HG03095 (cell line): Measurements from ENCODE around the gene SHPK.
"Not testable (repeated sequence)": the region's sequence is repeated elsewhere in the genome, so short reads cannot be mapped to it uniquely, and the experiment has no call there.

Experiments used
- ATAC-seq: cut with Tn5 transposase; IDR thresholded peaks from one replicate; pipeline ENCODE4 v1.9.1; 2021; ENCODE audit warnings: moderate library complexity; ENCODE audit not compliant: unreplicated experiment

Gene SHPK

DNA sequence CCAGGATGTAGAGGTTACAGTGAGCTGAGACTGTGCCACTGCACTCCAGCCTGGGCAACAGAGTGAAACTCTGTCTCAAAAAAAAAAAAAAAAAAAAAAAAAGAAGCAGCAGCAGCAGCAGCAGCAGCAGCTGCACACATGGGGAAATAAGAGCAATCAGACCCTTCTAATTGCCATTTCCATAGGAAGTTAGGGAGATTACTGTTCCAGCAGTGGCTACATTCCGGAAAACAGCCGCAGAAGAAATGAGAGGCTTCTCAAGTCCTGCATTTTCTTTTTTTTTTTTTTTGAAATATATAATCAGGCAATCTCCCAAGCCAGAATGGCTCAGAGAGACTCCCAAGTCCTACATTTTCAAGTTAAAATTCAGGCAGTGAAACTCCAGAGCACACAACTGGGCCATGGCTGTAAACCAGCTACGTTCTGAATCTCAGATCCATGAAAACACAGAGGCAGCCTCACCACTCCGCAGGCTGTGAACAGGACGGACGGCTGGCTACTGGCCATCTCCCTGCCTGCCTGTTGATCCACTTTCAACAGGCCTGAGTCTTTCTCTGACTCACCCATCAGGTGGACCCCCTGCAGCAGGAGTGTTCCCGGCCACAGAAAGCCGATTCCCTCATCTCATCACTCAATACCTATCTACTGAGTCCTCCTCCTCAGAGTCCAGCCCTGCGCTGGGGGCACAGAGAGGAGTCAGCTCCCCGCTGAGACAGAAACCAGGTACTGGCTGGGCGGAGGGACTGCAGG is 41.8 kb downstream of the SHPK start:
- ATAC-seq, result no peak

GRCh38 chr17:3593384-3593783 is 42.7 kb downstream of the SHPK start:
- no peak for ATAC-seq

- ATAC-seq, result no peak
These were observed 43.7 kb downstream of the SHPK start for GRCh38 chr17:3592216-3592860.

DNA sequence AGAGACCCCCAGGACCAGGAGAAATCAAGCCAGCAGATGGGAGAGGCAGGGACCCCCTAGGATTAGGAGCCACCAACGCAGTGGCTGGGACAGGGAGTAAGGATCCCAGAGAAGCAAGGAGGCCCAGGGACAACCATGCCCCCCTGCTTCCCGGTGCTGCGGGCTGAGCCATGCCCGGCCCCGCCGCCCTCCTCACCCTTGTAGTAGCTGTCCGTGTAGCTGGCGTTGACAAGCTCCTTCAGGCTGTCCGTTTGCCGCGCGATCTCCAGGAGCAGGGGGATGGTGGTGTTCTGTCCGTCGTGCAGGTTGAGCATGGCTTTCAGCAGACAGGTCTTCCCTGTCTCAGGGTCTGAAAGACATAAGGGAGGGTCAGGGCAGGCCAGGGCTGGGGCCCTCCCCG is 45.3 kb downstream of the SHPK start:
- no peak for ATAC-seq

GRCh38 chr17:3590231-3590630 is 45.8 kb downstream of the SHPK start:
- no peak for ATAC-seq

GRCh38 chr17:3589784-3590183 is 46.3 kb downstream of the SHPK start:
- no peak for ATAC-seq

DNA sequence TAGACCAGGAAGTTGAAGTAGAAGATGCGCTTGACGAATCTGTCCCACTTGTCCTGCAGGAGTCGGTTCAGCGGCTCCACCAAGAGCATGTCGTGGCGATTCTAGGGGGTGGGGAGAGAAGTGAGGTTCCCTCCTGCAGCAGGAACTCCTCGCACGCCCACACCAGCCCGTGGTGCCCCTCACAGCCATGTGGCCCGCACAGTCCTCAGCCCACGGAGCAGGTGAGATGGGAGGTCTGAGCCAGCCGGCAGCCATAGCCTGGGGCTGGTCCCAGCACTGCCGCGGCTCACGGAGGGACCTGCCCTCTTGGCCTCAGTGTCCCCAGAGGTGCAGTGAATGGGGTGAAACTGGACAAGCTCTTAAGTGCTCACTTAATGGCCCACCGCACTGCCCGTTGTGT is 50.2 kb downstream of the SHPK start:
- no peak for ATAC-seq

DNA sequence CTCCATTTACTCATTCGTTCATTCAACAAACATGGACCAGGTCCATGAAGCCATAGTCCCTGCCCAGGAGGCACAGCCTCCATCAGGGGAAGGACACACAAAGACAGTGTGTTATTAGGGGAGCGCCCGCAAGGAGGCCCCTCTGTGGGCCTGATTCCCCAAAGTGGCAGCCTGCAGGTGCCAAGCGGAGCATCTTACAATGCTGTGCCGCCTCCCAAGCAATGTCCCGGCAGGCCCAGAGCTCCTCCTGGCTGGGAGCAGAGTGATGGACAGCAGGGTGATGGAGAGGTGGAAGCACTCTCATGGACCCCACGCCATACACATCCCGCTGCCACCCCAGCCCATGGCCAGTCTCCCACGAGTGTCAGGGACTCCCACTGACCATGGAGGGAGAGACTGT is 52.6 kb downstream of the SHPK start:
- no peak for ATAC-seq

GRCh38 chr17:3582915-3583314 is 53.1 kb downstream of the SHPK start:
- no peak for ATAC-seq

- not testable (repeated sequence) for ATAC-seq
These were observed 57.4 kb downstream of the SHPK start for GRCh38 chr17:3578667-3579066.

DNA sequence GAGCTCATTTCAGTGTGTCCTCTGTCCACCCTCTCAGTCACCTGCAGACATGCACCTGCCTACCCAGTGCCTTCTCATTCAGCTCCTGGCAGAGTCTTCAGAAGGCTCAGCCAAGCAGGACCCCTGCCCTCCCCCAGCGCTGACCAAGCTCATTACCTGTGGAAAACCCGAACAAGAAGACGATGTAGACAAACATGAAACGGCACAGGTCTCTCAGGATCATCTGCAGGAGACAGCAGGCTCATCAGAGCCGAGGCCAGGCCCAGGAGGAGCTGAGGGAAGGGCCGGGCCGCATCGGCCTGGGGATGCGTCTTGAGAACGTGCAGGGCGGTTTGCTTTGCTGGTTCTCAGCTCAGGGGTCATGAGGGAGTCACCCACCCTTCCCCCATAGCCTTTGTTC is 59.1 kb downstream of the SHPK start:
- ATAC-seq, result no peak

GRCh38 chr17:3575511-3575910 is 60.5 kb downstream of the SHPK start:
- ATAC-seq, result no peak

- ATAC-seq, result no peak
These were observed 61.8 kb downstream of the SHPK start for GRCh38 chr17:3574231-3574630.

GRCh38 chr17:3573246-3574100 is 62.6 kb downstream of the SHPK start:
- ATAC-seq, result no peak

- ATAC-seq, result no peak
These were observed 63.8 kb downstream of the SHPK start for GRCh38 chr17:3572231-3572630.

DNA sequence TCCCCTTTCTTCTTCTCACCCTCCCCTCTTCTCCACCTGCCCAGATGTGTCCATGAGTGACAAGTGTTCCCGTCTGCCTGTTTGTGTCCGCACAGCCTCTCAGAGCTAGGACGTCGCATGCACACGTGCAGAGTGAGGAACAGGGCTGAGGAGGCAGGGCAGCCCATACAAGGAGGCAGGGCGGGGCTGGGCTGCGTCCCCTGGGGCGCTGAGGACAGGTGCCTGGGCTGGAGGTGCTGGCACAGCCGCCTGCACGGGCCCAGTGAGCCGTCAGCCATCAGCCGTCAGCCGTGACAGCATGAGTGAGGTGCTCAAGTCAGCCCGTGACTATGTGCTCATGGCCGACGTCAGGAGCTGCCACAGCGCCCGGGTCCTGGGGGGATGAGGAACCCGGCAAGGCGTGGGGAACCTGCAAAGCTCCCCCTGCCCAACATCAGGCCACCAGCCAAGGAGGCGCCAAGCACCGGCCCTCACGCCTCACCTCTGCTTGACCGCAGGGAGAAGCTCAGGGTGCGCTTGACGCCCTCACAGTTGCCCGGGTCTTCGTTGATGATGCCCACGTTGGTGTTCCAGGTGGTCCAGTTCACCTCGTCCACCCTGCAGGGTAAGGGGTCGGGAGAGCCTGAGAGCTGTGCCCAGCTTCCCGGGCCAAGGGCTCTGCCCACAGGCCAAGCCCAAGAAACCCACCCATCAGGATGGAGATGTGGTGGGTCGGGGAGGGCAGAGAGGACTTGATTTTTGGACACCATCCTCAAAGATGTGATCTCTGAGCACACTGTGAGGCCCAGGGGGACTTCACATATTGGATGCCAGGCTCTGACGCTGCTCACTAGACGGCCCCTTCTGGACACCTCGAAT is 64.8 kb downstream of the SHPK start:
- no peak for ATAC-seq

DNA sequence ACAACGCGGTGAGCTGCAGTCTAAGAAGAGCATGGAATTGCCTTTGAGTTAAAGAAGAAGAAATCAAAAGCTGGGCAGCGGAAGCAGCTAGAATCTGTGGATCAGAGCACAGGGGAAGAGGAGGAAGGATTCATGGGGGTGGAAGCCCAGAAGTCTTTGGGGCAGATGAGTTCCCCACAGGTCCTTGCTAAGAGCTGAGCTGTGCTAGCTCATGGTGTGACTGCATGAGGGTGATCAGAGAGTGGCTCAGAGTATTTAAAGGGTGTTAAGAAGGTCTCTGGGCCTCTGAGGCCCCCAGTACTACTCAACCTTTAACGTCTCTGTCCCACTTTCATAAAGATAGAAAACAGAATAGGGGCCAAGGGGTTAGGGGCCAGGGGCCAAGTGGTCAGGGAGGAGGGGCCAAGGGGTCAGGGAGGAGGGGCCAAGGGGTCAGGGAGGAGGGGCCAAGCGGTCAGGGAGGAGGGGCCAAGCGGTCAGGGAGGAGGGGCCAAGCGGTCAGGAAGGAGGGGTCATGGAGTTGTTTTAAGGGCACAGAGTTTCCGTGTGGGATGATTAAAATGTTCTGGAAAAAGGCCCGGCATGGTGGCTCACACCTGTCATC is 66.4 kb downstream of the SHPK start:
- ATAC-seq, result no peak

DNA sequence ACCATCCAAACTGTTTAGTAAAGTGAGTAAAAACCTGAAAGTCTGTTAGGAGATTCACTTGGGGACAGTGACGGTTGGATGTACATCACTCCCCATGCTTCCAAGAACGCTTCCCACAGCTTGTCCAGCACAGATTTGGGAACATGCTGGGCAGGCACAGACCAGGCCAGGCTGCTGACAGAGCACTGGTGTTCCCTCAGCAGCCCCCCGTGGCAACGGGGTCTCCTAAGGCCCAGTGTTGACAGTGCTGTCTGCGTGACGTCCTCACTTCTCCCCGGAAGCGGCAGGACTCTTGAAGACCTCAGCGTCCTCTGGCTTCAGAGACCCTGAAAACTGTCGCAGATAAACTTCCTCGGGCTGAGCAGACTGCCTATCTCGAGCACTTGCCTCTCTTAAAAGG is 69.5 kb downstream of the SHPK start:
- no peak for ATAC-seq

DNA sequence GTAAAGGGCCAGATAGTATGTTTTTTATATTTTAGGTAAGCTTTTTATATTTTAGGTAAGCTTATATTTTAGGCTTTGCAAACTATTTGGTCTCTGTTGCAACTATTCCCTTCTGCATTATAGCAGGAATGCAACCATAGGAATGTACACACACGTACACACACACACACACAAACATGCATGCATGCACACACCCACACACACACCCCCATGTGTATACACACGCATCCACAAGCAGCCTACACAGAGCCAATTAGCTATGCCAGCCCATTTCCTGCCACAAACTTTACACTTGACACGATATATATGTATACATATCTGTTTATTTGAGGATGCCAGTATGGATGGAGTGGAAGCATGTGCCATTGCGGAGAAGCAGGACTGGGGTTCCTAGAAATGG is 70.9 kb downstream of the SHPK start:
- ATAC-seq, result no peak

- ATAC-seq, result not testable (repeated sequence)
These were observed 71.8 kb downstream of the SHPK start for GRCh38 chr17:3564241-3564640.

GRCh38 chr17:3559270-3559645 is 76.8 kb downstream of the SHPK start:
- no peak for ATAC-seq
